Measurements from ENCODE around the gene ZC3H4.
A peak's percentile ranks its signal among the peaks of the same experiment; 100 is the strongest.

The ZC3H4 gene

GRCh38 chr19:47112997-47113849 lies at the start of gene ZC3H4:
ZC3H4 (minus strand) TSS chr19:47113776; CDS start chr19:47112584, 1,192 bp downstream.
- Histone ChIP-seq H4K20me1 (ENCODE audit: insufficient read depth, low read length, poor library complexity, severe bottlenecking) (peaks cover 9% of the 10 kb centered on the region), H3K4me1 (ENCODE audit: insufficient read depth, low read length, poor library complexity, severe bottlenecking) (peaks cover 29% of the 10 kb centered on the region), H3F3A (ENCODE audit: low read depth) (peaks cover 18% of the 10 kb centered on the region), H2AFZ (ENCODE audit: low read length) (peak within 1 kb of the TSS; percentile 82), H3K9me3 (ENCODE audit: insufficient read depth, low read depth, low read length) (no peaks in the 10 kb centered on the region), H3K9me2 (replicated peaks; ENCODE audit: low read depth, low read length) (no peaks in the 10 kb centered on the region), H3K4me2 (ENCODE audit: low read depth, low read length, poor library complexity, severe bottlenecking) (peak within 1 kb of the TSS; percentile 78), H3K9ac (ENCODE audit: low read depth, low read length, poor library complexity, severe bottlenecking) (peak within 1 kb of the TSS; percentile 100), H3K27me3 (ENCODE audit: insufficient read depth, low read length, poor library complexity, severe bottlenecking) (peaks cover 19% of the 10 kb centered on the region), H3K4me3 (ENCODE audit: low read length, poor library complexity, severe bottlenecking) (peak within 1 kb of the TSS; percentile 99), H3K79me2 (ENCODE audit: insufficient read depth, low read length) (peaks cover 46% of the 10 kb centered on the region), H3K36me3 (ENCODE audit: insufficient read depth, low read length) (peaks cover 12% of the 10 kb centered on the region)
- no peak for TF ChIP-seq CTCF (conservative IDR thresholded peaks at IDR 0.05; ENCODE audit: low read length)
- no peak for TF ChIP-seq EZH2phosphoT487 (IDR thresholded peaks at IDR 0.05; ENCODE audit: borderline replicate concordance)

GRCh38 chr19:47161876-47162489 lies 48.4 kb upstream of the ZC3H4 start:
- Histone ChIP-seq H3K36me3 (ENCODE audit: insufficient read depth, low read length) (peaks cover 66% of the 10 kb centered on the region), H2AFZ (ENCODE audit: low read length) (no peak overlapping the region), H4K20me1 (ENCODE audit: insufficient read depth, low read length, poor library complexity, severe bottlenecking) (peaks cover 35% of the 10 kb centered on the region), H3K4me1 (ENCODE audit: insufficient read depth, low read length, poor library complexity, severe bottlenecking) (peaks cover 25% of the 10 kb centered on the region), H3K4me3 (ENCODE audit: low read length, poor library complexity, severe bottlenecking) (no peak overlapping the region), H3F3A (ENCODE audit: low read depth) (peaks cover 23% of the 10 kb centered on the region), H3K4me2 (ENCODE audit: low read depth, low read length, poor library complexity, severe bottlenecking) (no peak overlapping the region), H3K27me3 (ENCODE audit: insufficient read depth, low read length, poor library complexity, severe bottlenecking) (no peaks in the 10 kb centered on the region), H3K79me2 (ENCODE audit: insufficient read depth, low read length) (peaks cover 72% of the 10 kb centered on the region), H3K9ac (ENCODE audit: low read depth, low read length, poor library complexity, severe bottlenecking) (no peak overlapping the region), H3K9me3 (ENCODE audit: insufficient read depth, low read depth, low read length) (no peaks in the 10 kb centered on the region), H3K9me2 (replicated peaks; ENCODE audit: low read depth, low read length) (no peaks in the 10 kb centered on the region)
- TF ChIP-seq CTCF (conservative IDR thresholded peaks at IDR 0.05; ENCODE audit: low read length) (no peak), EZH2phosphoT487 (IDR thresholded peaks at IDR 0.05; ENCODE audit: borderline replicate concordance) (no peak)

GRCh38 chr19:47158879-47159503 lies 45.4 kb upstream of the ZC3H4 start:
- H3K9me3 ChIP-seq (ENCODE audit: insufficient read depth, low read depth, low read length), result no peaks in the 10 kb centered on the region
- H3K4me3 ChIP-seq (ENCODE audit: low read length, poor library complexity, severe bottlenecking), result peak overlapping the region; percentile 58
- H4K20me1 ChIP-seq (ENCODE audit: insufficient read depth, low read length, poor library complexity, severe bottlenecking), result peaks cover 51% of the 10 kb centered on the region
- H3K9ac ChIP-seq (ENCODE audit: low read depth, low read length, poor library complexity, severe bottlenecking), result peak overlapping the region; percentile 47
- H2AFZ ChIP-seq (ENCODE audit: low read length), result no peak overlapping the region
- TF ChIP-seq CTCF (conservative IDR thresholded peaks at IDR 0.05; ENCODE audit: low read length) (no peak), EZH2phosphoT487 (IDR thresholded peaks at IDR 0.05; ENCODE audit: borderline replicate concordance) (no peak)
- no peaks in the 10 kb centered on the region for H3K9me2 ChIP-seq (replicated peaks; ENCODE audit: low read depth, low read length)
- H3K4me1 ChIP-seq (ENCODE audit: insufficient read depth, low read length, poor library complexity, severe bottlenecking), result peaks cover 36% of the 10 kb centered on the region
- peaks cover 33% of the 10 kb centered on the region for H3F3A ChIP-seq (ENCODE audit: low read depth)
- H3K27me3 ChIP-seq (ENCODE audit: insufficient read depth, low read length, poor library complexity, severe bottlenecking), result no peaks in the 10 kb centered on the region
- H3K4me2 ChIP-seq (ENCODE audit: low read depth, low read length, poor library complexity, severe bottlenecking), result peak overlapping the region; percentile 78
- H3K36me3 ChIP-seq (ENCODE audit: insufficient read depth, low read length), result peaks cover 75% of the 10 kb centered on the region
- peaks cover 64% of the 10 kb centered on the region for H3K79me2 ChIP-seq (ENCODE audit: insufficient read depth, low read length)

All from Loucy (cell line).